ENCODE measurements around the gene PPM1F. TPM values are rescaled to one million over a fixed set of nuclear protein-coding genes. Genes with fewer than 3 reads are reported as not detected.

PPM1F gene
- total RNA-seq, 1 donor from 2014 or later: 22.7 TPM

DNA sequence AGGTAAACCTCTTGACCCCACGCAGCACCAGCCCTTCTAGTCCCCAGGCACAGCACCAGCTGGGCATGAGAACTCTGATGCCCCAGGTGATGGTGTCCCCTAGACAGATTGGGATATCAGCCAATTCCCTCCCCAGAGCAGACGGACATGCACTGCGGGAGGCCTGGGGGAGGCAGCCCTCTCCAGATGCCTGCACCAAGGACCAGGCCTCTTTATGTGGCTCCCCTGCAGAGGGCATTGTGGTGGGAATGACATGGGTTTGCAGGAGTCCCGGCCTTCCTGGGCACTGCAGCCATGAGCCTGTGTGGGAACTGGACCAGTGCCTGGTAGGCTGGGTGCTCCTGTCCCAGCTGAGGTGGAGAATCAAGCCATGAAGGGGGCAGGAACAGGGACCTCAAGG lies 25.9 kb downstream of the PPM1F start:
- no peak overlapping the region for H3K27ac Mint-ChIP-seq
- H3K4me3 Mint-ChIP-seq (ENCODE audit: low read depth): no peak overlapping the region
- H3K4me1 Mint-ChIP-seq (ENCODE audit: low read depth): no peaks in the 10 kb centered on the region
- no peaks in the 10 kb centered on the region for H3K27me3 Mint-ChIP-seq
- no peaks in the 10 kb centered on the region for H3K9me3 Mint-ChIP-seq (ENCODE audit: low read depth)
- TF ChIP-seq, protein P1, sequence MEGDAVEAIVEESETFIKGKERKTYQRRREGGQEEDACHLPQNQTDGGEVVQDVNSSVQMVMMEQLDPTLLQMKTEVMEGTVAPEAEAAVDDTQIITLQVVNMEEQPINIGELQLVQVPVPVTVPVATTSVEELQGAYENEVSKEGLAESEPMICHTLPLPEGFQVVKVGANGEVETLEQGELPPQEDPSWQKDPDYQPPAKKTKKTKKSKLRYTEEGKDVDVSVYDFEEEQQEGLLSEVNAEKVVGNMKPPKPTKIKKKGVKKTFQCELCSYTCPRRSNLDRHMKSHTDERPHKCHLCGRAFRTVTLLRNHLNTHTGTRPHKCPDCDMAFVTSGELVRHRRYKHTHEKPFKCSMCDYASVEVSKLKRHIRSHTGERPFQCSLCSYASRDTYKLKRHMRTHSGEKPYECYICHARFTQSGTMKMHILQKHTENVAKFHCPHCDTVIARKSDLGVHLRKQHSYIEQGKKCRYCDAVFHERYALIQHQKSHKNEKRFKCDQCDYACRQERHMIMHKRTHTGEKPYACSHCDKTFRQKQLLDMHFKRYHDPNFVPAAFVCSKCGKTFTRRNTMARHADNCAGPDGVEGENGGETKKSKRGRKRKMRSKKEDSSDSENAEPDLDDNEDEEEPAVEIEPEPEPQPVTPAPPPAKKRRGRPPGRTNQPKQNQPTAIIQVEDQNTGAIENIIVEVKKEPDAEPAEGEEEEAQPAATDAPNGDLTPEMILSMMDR (IDR thresholded peaks at IDR 0.05; ENCODE audit: unreplicated experiment): no peak
- no peak for DNase-seq (ENCODE audit: low spot score, unreplicated experiment)
- H3K36me3 Mint-ChIP-seq (ENCODE audit: insufficient read depth): peaks cover 10% of the 10 kb centered on the region

DNA sequence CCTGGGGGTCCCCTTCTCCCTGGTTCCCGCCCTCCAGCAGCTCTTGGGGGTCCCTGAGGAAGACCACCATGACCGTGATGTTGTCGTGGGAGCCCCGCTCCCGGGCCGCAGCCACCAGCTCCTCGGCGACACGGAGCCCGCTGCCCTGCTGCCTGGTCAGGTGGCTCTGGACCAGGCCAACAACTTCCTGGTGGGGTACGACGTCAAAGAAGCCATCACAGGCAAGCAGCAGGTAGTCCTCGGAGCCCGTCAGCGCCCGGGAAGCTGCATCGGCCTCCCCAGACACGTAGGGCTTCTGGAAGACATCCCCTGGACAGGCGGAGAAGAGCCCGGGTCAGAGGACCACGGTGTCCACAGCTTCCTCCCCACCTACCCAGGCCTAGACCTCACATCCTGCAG lies 29.5 kb downstream of the PPM1F start:
- no peaks in the 10 kb centered on the region for H3K27me3 Mint-ChIP-seq
- TF ChIP-seq, protein P1 (IDR thresholded peaks at IDR 0.05; ENCODE audit: unreplicated experiment): no peak
- H3K27ac Mint-ChIP-seq: no peak overlapping the region
- DNase-seq (ENCODE audit: low spot score, unreplicated experiment): no peak
- no peaks in the 10 kb centered on the region for H3K4me1 Mint-ChIP-seq (ENCODE audit: low read depth)
- no peak overlapping the region for H3K4me3 Mint-ChIP-seq (ENCODE audit: low read depth)
- peaks cover 1% of the 10 kb centered on the region for H3K36me3 Mint-ChIP-seq (ENCODE audit: insufficient read depth)
- no peaks in the 10 kb centered on the region for H3K9me3 Mint-ChIP-seq (ENCODE audit: low read depth)

DNA sequence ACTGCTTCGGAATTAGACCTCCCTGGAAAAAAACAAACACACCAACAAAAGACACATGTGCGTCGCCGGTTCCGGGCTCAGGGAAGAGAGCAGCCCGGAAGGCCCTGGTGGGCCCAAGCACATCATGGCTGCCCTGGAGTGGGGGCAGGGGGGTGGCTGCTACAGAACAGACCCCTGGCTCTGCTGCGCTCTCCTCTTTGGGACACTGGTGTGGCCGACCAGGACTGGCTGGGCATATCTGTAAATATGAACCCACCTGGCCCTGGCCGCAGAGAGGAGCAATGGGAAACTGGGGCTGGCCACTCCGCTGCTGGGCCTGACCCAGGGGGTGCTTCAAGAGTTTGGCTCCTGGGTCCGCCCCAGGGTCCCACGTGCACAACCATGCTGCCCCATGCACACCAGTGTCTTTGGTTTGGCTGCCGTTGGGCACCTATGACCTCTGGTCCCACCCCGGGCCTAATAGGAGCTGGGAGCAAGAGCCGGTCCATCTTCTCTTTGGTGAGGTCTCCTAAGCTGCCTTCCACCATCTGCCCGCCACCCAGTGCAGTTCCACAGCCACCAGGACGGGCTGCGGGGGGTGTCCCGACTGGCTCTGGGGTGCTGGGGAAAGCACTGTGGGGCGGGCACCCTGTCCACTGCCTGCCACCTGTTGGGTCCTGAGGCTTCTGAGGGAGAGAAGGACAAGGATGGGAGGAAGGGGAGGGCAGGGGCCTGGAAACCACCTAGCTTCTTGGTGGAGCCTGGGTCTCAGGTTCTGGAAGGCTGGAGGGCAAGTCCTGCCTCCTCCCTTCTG lies 30.1 kb downstream of the PPM1F start:
- no peaks in the 10 kb centered on the region for H3K9me3 Mint-ChIP-seq (ENCODE audit: low read depth)
- TF ChIP-seq, protein P1 (IDR thresholded peaks at IDR 0.05; ENCODE audit: unreplicated experiment): no peak
- H3K27ac Mint-ChIP-seq: no peak overlapping the region
- no peak for DNase-seq (ENCODE audit: low spot score, unreplicated experiment)
- no peaks in the 10 kb centered on the region for H3K4me1 Mint-ChIP-seq (ENCODE audit: low read depth)
- H3K4me3 Mint-ChIP-seq (ENCODE audit: low read depth): no peak overlapping the region
- H3K27me3 Mint-ChIP-seq: no peaks in the 10 kb centered on the region
- peaks cover 1% of the 10 kb centered on the region for H3K36me3 Mint-ChIP-seq (ENCODE audit: insufficient read depth)

DNA sequence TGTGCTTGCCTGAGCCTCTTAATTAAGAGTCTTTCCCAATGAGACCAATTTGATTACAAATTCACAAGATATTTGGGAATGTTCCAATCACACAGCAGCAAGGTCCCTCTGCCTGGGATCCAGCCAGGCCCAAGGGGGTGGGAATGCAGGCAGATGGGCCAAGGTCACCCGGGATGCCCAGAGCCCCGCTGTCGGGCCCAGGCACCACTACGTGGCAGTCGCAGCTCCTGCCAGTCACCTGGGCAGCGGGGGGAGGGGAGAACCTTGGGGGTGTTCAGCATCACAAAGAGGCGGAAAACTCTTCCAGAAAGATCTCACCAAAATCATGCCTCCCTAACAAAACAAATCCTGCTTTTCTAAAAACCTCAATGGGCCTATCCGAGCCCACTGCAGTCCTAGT lies 30.9 kb downstream of the PPM1F start:
- TF ChIP-seq, protein P1 (IDR thresholded peaks at IDR 0.05; ENCODE audit: unreplicated experiment): no peak
- H3K4me1 Mint-ChIP-seq (ENCODE audit: low read depth): peaks cover 4% of the 10 kb centered on the region
- DNase-seq (ENCODE audit: low spot score, unreplicated experiment): no peak

DNA sequence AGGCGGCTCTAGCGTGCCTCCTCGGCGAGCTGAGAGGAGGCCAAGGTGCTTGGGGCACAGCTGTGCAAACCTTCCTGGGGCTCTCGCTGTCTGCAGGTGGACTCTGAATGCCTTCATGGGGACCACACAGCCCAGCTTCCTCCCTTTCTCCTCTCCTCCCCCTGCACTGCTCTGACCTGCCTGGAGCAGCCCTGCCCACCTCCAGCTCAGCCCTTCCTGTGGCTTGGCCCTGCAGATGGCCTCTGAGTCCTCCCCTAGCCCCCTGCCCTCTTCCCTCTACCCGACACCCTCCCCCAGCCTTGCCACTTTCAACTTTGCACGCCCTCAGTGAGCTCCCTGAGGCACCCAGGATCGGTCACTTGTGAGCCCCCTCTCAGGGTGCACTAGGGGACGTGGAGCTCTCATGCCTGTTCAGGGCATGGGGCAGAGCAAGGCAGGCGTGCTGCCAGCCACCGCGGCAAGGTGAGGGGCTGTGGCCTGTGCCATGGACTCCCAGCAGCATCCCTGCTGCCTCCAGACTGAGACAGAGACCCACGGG lies 31.4 kb downstream of the PPM1F start:
- Mint-ChIP-seq H3K27me3 (no peaks in the 10 kb centered on the region), H3K4me3 (ENCODE audit: low read depth) (no peak overlapping the region), H3K36me3 (ENCODE audit: insufficient read depth) (peaks cover 1% of the 10 kb centered on the region), H3K27ac (no peak overlapping the region), H3K9me3 (ENCODE audit: low read depth) (no peaks in the 10 kb centered on the region), H3K4me1 (ENCODE audit: low read depth) (peaks cover 4% of the 10 kb centered on the region)
- no peak for DNase-seq (ENCODE audit: low spot score, unreplicated experiment)
- TF ChIP-seq, protein P1 (IDR thresholded peaks at IDR 0.05; ENCODE audit: unreplicated experiment): no peak

More for the DNA sequence above, 30.9 kb downstream of the PPM1F start:
- no peak overlapping the region for H3K4me3 Mint-ChIP-seq (ENCODE audit: low read depth)
- H3K36me3 Mint-ChIP-seq (ENCODE audit: insufficient read depth): peaks cover 1% of the 10 kb centered on the region
- no peak overlapping the region for H3K27ac Mint-ChIP-seq
- no peaks in the 10 kb centered on the region for H3K9me3 Mint-ChIP-seq (ENCODE audit: low read depth)
- no peaks in the 10 kb centered on the region for H3K27me3 Mint-ChIP-seq
